HL-60 (cell line): Measurements from ENCODE around the gene CAPZA2.

Experiments used
- DNase-seq, 2 experiments: peaks; one replicate each; pipeline ENCODE4 v3.0.0-alpha.2; 2010 to 2020; ENCODE audit warnings: low read depth in 1 of 2, low spot score in 1 of 2
- H3K27ac ChIP-seq: fragments of 250-450 bp; sonication (Bioruptor Pico); replicated peaks from 2 replicates; pipeline ENCODE4 v1.5.1; 2020; ENCODE audit warnings: mild to moderate bottlenecking, moderate library complexity
- H3K27me3 ChIP-seq: fragments of 250-450 bp; sonication (Bioruptor Pico); 2 replicates; pipeline ENCODE4 v1.5.1; 2021; ENCODE audit warnings: mild to moderate bottlenecking, moderate library complexity; ENCODE audit not compliant: insufficient read depth, poor library complexity, severe bottlenecking
- H3K4me3 ChIP-seq: replicated peaks from 2 replicates; pipeline ENCODE4 v1.5.1; 2011; ENCODE audit warnings: mild to moderate bottlenecking, control low read depth, low read length; ENCODE audit not compliant: insufficient read depth
- CTCF ChIP-seq: IDR thresholded peaks from one replicate; pipeline ENCODE4 v1.5.1; 2011; ENCODE audit warnings: low read length, control low read depth, inconsistent platforms; ENCODE audit not compliant: insufficient read depth
- GABPA ChIP-seq: IDR thresholded peaks from 2 replicates; pipeline ENCODE4 v1.6.1; 2012; ENCODE audit warnings: low read depth
- POLR2AphosphoS5 ChIP-seq: IDR thresholded peaks from 2 replicates; pipeline ENCODE4 v1.6.1; 2012; ENCODE audit warnings: low read depth
- SPI1 ChIP-seq: IDR thresholded peaks from 2 replicates; pipeline ENCODE4 v1.6.1; 2012; ENCODE audit warnings: low read depth, mild to moderate bottlenecking, borderline replicate concordance
- TF ChIP-seq, protein P1 (sequence below): IDR thresholded peaks from 2 replicates; pipeline ENCODE4 v1.6.1; 2012; ENCODE audit warnings: low read depth; ENCODE audit not compliant: insufficient replicate concordance

CAPZA2 gene

GRCh38 chr7:116895849-116896248 is 33.5 kb downstream of the CAPZA2 start:
- no peak overlapping the region for H3K4me3 ChIP-seq
- TF ChIP-seq CTCF (no peak), SPI1 (no peak), POLR2AphosphoS5 (no peak), GABPA (no peak)
- TF ChIP-seq, protein P1, sequence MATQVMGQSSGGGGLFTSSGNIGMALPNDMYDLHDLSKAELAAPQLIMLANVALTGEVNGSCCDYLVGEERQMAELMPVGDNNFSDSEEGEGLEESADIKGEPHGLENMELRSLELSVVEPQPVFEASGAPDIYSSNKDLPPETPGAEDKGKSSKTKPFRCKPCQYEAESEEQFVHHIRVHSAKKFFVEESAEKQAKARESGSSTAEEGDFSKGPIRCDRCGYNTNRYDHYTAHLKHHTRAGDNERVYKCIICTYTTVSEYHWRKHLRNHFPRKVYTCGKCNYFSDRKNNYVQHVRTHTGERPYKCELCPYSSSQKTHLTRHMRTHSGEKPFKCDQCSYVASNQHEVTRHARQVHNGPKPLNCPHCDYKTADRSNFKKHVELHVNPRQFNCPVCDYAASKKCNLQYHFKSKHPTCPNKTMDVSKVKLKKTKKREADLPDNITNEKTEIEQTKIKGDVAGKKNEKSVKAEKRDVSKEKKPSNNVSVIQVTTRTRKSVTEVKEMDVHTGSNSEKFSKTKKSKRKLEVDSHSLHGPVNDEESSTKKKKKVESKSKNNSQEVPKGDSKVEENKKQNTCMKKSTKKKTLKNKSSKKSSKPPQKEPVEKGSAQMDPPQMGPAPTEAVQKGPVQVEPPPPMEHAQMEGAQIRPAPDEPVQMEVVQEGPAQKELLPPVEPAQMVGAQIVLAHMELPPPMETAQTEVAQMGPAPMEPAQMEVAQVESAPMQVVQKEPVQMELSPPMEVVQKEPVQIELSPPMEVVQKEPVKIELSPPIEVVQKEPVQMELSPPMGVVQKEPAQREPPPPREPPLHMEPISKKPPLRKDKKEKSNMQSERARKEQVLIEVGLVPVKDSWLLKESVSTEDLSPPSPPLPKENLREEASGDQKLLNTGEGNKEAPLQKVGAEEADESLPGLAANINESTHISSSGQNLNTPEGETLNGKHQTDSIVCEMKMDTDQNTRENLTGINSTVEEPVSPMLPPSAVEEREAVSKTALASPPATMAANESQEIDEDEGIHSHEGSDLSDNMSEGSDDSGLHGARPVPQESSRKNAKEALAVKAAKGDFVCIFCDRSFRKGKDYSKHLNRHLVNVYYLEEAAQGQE, result no peak

GRCh38 chr7:116897661-116898060 is 35.3 kb downstream of the CAPZA2 start:
- Histone ChIP-seq H3K27ac (no peak overlapping the region), H3K4me3 (no peak overlapping the region), H3K27me3 (no peaks in the 10 kb centered on the region)
- no peak for DNase-seq
- TF ChIP-seq, protein P1, result no peak
- TF ChIP-seq GABPA, result no peak
- TF ChIP-seq POLR2AphosphoS5, result no peak
- TF ChIP-seq SPI1, result no peak
- no peak for TF ChIP-seq CTCF

More at GRCh38 chr7:116895849-116896248, 33.5 kb downstream of the CAPZA2 start:
- H3K27ac ChIP-seq, result no peak overlapping the region
- no peaks in the 10 kb centered on the region for H3K27me3 ChIP-seq
- DNase-seq, result no peak

DNA sequence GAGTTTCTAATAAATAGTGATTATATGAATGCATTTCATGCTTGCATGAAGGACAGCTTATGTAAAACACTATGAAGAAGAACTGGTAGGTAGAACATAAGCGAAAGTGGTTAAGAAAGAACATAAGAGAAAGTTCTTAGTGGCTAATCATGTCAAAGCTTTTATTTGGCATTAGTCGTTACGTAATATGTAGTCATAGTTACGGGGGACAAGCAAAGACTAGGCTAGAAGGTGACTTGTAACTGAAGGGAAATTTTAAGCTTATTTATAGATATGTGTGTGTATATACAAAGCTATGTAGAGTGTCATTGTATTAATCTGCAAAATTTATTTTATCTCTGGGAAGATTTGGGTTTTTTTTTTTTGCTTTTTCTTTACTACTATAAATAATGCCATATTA is 36.9 kb downstream of the CAPZA2 start:
- Histone ChIP-seq H3K4me3 (no peak overlapping the region), H3K27ac (no peak overlapping the region), H3K27me3 (no peaks in the 10 kb centered on the region)
- no peak for TF ChIP-seq POLR2AphosphoS5
- no peak for TF ChIP-seq GABPA
- TF ChIP-seq CTCF, result no peak
- TF ChIP-seq SPI1, result no peak
- peak in 1 of 2 experiments; percentile 22 for DNase-seq

DNA sequence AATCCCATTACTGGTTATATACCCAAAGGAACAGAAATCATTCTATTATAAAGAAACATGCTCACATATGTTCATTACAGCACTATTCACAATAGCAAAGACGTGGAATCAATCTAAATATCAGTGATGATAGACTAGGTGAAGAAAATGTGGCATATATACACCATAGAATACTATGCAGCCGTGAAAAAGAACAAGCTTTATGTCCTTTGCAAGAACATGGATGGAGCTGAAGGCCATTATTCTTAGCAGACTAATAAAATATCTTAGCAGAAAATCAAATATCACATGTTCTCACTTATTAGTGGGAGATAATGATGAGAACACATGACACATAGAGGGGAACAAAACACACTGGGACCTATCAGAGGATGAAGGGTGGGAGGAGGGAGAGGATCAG is 38.8 kb downstream of the CAPZA2 start:
- no peaks in the 10 kb centered on the region for H3K27me3 ChIP-seq
- H3K4me3 ChIP-seq, result no peak overlapping the region
- H3K27ac ChIP-seq, result no peak overlapping the region

More for the DNA sequence above, 38.8 kb downstream of the CAPZA2 start:
- no peak for TF ChIP-seq SPI1
- no peak for TF ChIP-seq POLR2AphosphoS5
- TF ChIP-seq GABPA, result no peak
- TF ChIP-seq CTCF, result no peak
- TF ChIP-seq, protein P1, result no peak
- no peak for DNase-seq
